Muscle layer of duodenum (tissue), 2 donors: ENCODE measurements around the gene MC5R.

ENCODE experiments used
- H3K27ac ChIP-seq: one replicate; pipeline ENCODE4 v1.7.0; 2013; ENCODE audit warnings: mild to moderate bottlenecking, low read length
- H3K27me3 ChIP-seq: one replicate; pipeline ENCODE4 v1.7.0; 2013; ENCODE audit warnings: low read depth, mild to moderate bottlenecking, control low read depth, low read length
- H3K36me3 ChIP-seq, 2 donors: one replicate each; pipeline ENCODE4 v1.7.0; 2013; ENCODE audit warnings: low read length in 2 of 2, control low read depth in 1 of 2, mild to moderate bottlenecking in 1 of 2; ENCODE audit not compliant: insufficient read depth in 2 of 2, control insufficient read depth in 1 of 2
- H3K4me1 ChIP-seq, 2 donors: one replicate each; pipeline ENCODE4 v1.7.0; 2013; ENCODE audit warnings: low read length in 2 of 2, mild to moderate bottlenecking in 2 of 2, control low read depth in 1 of 2, moderate library complexity in 1 of 2; ENCODE audit not compliant: insufficient read depth in 2 of 2, control insufficient read depth in 1 of 2
- H3K4me3 ChIP-seq, 2 donors: one replicate each; pipeline ENCODE4 v1.7.0; 2013; ENCODE audit warnings: low read length in 2 of 2, low read depth in 1 of 2, mild to moderate bottlenecking in 1 of 2
- H3K9me3 ChIP-seq, 2 donors: one replicate each; pipeline ENCODE4 v1.7.0; 2013; ENCODE audit warnings: low read length in 2 of 2, control low read depth in 1 of 2, mild to moderate bottlenecking in 1 of 2; ENCODE audit not compliant: control insufficient read depth in 1 of 2
- donor health status: healthy.

Gene MC5R

DNA sequence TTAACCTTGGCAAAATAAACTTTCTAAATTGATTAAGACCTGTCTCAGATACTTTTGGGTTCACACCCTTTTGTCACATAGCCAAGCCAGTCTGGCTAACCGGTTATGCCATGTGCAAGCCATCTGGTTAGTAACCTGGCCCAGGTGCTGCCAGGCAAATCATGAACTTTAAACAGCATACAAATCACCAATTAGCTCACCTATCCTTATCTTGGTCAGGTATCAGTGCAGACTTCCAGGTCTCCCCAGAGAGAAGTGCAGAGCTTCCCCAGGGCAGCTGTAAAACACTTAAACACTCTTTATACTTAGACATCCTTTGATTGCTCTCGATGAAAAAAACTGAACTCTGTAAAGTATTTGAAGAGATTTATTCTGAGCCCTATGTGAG lies 14.9 kb upstream of the MC5R start:
- Histone ChIP-seq H3K27ac (no peak overlapping the region), H3K4me1 (no peaks in the 10 kb centered on the region), H3K4me3 (no peak overlapping the region), H3K27me3 (no peaks in the 10 kb centered on the region), H3K36me3 (no peaks in the 10 kb centered on the region), H3K9me3 (no peaks in the 10 kb centered on the region)

- Histone ChIP-seq H3K9me3 (no peaks in the 10 kb centered on the region), H3K27me3 (no peaks in the 10 kb centered on the region), H3K36me3 (no peaks in the 10 kb centered on the region), H3K4me3 (no peak overlapping the region), H3K27ac (no peak overlapping the region), H3K4me1 (no peaks in the 10 kb centered on the region)
These were observed 14.3 kb upstream of the MC5R start for GRCh38 chr18:13809531-13810255.

GRCh38 chr18:13810950-13811485 lies 12.9 kb upstream of the MC5R start:
- no peak overlapping the region for H3K4me3 ChIP-seq

GRCh38 chr18:13811993-13812392 lies 12.0 kb upstream of the MC5R start:
- no peaks in the 10 kb centered on the region for H3K36me3 ChIP-seq
- no peaks in the 10 kb centered on the region for H3K4me1 ChIP-seq
- H3K9me3 ChIP-seq, result no peaks in the 10 kb centered on the region

More at GRCh38 chr18:13810950-13811485, 12.9 kb upstream of the MC5R start:
- Histone ChIP-seq H3K36me3 (no peaks in the 10 kb centered on the region), H3K9me3 (no peaks in the 10 kb centered on the region), H3K27me3 (no peaks in the 10 kb centered on the region), H3K4me1 (no peaks in the 10 kb centered on the region), H3K27ac (no peak overlapping the region)

GRCh38 chr18:13813271-13813849 lies 10.6 kb upstream of the MC5R start:
- Histone ChIP-seq H3K4me3 (no peak overlapping the region), H3K27ac (no peak overlapping the region), H3K4me1 (no peaks in the 10 kb centered on the region), H3K27me3 (no peaks in the 10 kb centered on the region), H3K9me3 (no peaks in the 10 kb centered on the region), H3K36me3 (no peaks in the 10 kb centered on the region)

More at GRCh38 chr18:13811993-13812392, 12.0 kb upstream of the MC5R start:
- Histone ChIP-seq H3K27ac (no peak overlapping the region), H3K4me3 (no peak overlapping the region), H3K27me3 (no peaks in the 10 kb centered on the region)

DNA sequence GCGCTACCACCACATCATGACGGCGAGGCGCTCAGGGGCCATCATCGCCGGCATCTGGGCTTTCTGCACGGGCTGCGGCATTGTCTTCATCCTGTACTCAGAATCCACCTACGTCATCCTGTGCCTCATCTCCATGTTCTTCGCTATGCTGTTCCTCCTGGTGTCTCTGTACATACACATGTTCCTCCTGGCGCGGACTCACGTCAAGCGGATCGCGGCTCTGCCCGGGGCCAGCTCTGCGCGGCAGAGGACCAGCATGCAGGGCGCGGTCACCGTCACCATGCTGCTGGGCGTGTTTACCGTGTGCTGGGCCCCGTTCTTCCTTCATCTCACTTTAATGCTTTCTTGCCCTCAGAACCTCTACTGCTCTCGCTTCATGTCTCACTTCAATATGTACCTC lies 2.3 kb downstream of the MC5R start:
- Histone ChIP-seq H3K27me3 (no peaks in the 10 kb centered on the region), H3K4me3 (no peak overlapping the region), H3K9me3 (no peaks in the 10 kb centered on the region)

DNA sequence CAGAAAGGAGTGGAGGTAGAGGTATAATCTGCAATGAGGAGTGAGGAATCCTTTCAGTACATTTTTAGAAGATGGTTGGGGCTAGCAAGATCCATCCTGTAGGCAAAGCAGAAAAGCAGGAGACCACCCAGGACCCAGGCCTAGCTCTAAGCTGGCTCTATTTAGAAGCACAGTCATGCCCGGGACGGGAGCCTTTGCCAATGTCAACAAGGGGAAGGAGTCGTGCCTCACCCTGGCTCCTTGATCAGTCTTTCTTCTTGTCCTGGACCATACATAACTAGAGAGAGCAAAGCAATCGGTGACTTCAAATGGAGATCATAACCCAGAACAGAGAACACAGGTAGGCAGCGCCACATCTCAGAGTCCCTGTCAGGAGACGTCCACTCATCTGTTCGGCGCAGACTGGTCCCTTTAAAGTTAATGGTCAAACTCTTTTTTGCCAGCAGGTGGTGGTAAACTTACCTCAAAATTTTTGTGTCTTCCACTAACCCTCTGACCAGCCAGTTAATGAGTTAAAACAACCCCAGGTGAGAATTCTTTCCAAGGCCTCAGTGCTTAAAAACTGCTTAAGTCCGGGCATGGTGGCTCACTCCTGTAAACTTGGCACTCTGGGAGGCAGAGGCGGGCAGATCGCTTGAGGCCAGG lies 8.0 kb downstream of the MC5R start:
- Histone ChIP-seq H3K9me3 (no peaks in the 10 kb centered on the region), H3K4me1 (no peaks in the 10 kb centered on the region), H3K4me3 (no peak overlapping the region), H3K27ac (no peak overlapping the region), H3K36me3 (no peaks in the 10 kb centered on the region), H3K27me3 (no peaks in the 10 kb centered on the region)

More for the DNA sequence above, 2.3 kb downstream of the MC5R start:
- no peaks in the 10 kb centered on the region for H3K36me3 ChIP-seq
- H3K27ac ChIP-seq, result no peak overlapping the region
- H3K4me1 ChIP-seq, result no peaks in the 10 kb centered on the region

GRCh38 chr18:13834496-13835015 lies 10.6 kb downstream of the MC5R start:
- no peaks in the 10 kb centered on the region for H3K9me3 ChIP-seq
- H3K27me3 ChIP-seq, result no peaks in the 10 kb centered on the region
- H3K27ac ChIP-seq, result no peak overlapping the region

DNA sequence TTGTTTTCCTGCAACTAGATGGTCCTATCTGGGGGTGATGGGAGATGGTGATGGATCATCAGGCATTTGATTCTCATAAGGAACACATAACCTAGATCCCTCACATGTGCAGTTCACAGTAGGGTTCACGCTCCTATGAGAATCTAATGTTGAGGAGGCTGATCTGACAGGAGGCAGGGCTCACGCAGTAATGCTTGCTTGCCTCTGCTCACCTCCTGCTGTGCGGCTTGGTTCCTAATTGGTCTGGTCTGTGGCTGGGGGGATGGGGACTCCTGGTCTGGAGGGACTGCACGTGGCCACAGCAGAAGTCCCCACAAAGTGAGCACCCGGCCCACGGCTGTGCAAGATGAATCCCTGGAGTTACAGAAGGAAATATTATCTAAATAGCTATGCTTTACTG lies 11.3 kb downstream of the MC5R start:
- Histone ChIP-seq H3K27ac (no peak overlapping the region), H3K4me3 (no peak overlapping the region), H3K27me3 (no peaks in the 10 kb centered on the region), H3K36me3 (no peaks in the 10 kb centered on the region), H3K4me1 (no peaks in the 10 kb centered on the region), H3K9me3 (no peaks in the 10 kb centered on the region)

More at GRCh38 chr18:13834496-13835015, 10.6 kb downstream of the MC5R start:
- Histone ChIP-seq H3K4me1 (no peaks in the 10 kb centered on the region), H3K4me3 (no peak overlapping the region), H3K36me3 (no peaks in the 10 kb centered on the region)

GRCh38 chr18:13836559-13836958 lies 12.6 kb downstream of the MC5R start:
- Histone ChIP-seq H3K9me3 (no peaks in the 10 kb centered on the region), H3K36me3 (no peaks in the 10 kb centered on the region), H3K27ac (no peak overlapping the region), H3K4me1 (no peaks in the 10 kb centered on the region), H3K4me3 (no peak overlapping the region), H3K27me3 (no peaks in the 10 kb centered on the region)

DNA sequence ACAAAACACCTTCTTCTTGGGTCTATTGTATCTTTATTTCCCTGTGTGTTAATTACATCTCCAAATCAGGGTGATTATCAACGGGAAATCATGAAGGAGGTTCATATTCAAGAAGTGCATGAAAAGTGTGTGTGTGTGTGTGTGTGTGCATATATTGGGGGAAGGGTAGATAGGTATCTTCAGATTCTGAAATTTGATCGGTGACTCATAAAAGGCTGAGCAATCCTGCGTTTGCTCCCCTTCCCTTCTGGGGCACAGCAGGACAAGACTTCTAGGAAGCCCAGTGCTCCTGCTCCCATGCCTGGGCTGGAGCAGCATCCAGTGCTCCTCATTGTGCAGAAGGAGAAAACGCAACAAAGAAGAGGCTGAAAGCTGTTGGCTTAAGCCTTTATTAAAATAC lies 25.8 kb downstream of the MC5R start:
- Histone ChIP-seq H3K9me3 (peaks cover 0 to 24% of the 10 kb centered on the region in 2 donors), H3K4me3 (no peak overlapping the region), H3K4me1 (no peaks in the 10 kb centered on the region)

More for the DNA sequence above, 25.8 kb downstream of the MC5R start:
- H3K27me3 ChIP-seq, result no peaks in the 10 kb centered on the region
- no peak overlapping the region for H3K27ac ChIP-seq
- no peaks in the 10 kb centered on the region for H3K36me3 ChIP-seq
